ENCODE results near the gene WLS.

- TF ChIP-seq EZH2 (IDR thresholded peaks at IDR 0.05; ENCODE audit: low read depth) = no peak
- TF ChIP-seq, protein P1, sequence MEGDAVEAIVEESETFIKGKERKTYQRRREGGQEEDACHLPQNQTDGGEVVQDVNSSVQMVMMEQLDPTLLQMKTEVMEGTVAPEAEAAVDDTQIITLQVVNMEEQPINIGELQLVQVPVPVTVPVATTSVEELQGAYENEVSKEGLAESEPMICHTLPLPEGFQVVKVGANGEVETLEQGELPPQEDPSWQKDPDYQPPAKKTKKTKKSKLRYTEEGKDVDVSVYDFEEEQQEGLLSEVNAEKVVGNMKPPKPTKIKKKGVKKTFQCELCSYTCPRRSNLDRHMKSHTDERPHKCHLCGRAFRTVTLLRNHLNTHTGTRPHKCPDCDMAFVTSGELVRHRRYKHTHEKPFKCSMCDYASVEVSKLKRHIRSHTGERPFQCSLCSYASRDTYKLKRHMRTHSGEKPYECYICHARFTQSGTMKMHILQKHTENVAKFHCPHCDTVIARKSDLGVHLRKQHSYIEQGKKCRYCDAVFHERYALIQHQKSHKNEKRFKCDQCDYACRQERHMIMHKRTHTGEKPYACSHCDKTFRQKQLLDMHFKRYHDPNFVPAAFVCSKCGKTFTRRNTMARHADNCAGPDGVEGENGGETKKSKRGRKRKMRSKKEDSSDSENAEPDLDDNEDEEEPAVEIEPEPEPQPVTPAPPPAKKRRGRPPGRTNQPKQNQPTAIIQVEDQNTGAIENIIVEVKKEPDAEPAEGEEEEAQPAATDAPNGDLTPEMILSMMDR (conservative IDR thresholded peaks at IDR 0.05) = no peak
These were observed 114.9 kb downstream of the WLS start for GRCh38 chr1:68117416-68117815.
